Hematopoietic multipotent progenitor cell (in vitro differentiated cells): ENCODE results near the gene NUCB2. TPM values are rescaled to one million over a fixed set of nuclear protein-coding genes. Genes with fewer than 3 reads are reported as not detected.

Experiments
- DNase-seq, 3 donors: peaks; one replicate each; pipeline ENCODE4 v3.0.0-alpha.2; 2011 to 2015; ENCODE audit warnings: low read depth in 2 of 3, low spot score in 2 of 3
- total RNA-seq: library from RNA; depleted of rRNA; stranded (reverse); fragments of >200 nt; gene quantifications from one replicate; pipeline ENCODE4 v1.2.3, GENCODE V29; 2012

NUCB2 gene
- total RNA-seq, 1 donor, result 93.7 TPM

DNA sequence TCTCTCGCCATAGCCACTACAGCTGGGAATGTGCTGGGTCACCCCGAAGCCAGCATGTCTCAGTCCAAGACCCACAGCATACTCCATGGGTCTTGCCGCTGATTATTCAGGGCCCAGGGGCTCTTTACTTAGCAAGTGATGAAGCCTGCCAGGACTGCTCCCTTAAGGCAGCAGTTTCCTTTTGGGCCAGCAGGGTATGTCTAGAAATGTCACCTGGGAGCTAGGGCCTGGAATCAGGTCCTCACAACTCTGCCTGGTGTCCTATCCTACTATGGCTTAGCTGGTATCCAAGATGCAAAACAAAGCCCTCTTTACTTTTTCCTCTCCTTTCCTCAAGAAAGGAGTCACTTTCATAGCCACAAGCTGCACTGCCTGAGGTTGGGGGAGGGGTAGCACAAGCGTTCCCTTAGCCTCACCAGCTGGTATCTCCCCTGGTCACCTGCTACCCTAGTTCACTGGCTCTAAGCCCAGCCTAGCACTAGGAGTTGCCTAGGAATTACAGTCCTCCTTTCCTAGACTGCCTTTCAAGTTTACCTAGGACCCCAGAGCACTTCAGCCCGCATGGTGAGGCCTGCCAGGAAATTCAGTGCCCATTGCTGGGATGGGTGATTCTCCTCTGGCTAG, 52.4 kb downstream of the NUCB2 start:
- DNase-seq, result no peak

DNA sequence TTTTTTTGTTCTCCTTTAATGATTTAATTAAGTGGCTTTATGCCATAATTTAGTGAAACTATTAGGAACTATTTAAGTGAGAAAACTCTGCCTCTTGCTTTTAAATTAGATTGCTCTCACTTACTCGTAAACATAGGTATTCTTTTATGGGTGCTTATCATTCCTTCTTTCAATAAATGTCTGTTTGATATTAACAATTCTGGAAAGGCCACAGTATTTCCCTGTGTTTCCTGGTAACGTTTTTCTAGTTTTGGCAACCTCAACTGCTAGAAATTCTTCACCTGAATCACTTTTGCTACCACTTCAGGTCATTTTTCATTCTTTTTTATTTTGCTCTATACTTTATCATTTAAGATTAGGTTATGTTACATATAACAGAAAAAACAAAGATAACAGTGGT, 55.1 kb downstream of the NUCB2 start:
- no peak for DNase-seq

DNA sequence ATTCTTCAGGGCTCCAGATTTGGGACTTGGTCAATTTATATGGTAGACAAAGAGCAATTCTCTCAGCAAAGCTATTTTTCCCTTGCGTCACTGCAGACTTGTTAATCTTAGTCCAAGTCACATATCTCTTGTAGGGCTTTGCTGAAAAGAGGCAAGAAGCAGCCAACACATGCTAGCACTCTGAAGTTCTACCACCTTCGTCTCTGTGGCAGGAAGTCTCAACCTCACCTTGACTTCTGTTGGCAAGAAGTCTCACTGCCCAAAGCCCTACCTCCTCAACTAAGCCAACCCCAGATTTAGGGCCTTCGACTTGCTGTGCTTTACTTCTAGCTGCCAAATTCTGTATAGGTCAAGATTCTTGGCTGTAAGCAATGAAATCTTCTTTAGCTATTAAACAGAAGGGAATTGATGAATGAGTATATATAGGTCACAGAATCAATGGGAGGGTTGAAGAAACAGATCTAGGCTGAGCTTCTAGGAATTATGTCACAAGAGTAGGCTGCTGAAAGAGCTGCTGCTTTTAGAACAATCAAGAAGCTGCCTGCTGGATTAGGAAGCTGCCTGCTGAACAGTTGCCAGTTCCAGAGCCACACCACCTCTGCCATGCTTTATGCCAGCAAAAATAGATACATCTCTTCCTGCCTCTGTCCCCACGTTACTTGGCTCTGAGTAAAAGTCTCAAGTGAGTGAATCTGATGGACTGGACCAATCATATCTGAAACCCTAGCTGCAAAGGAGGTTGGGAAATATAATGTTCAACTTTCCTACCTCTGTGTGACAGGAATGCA, 57.5 kb downstream of the NUCB2 start:
- no peak for DNase-seq

DNA sequence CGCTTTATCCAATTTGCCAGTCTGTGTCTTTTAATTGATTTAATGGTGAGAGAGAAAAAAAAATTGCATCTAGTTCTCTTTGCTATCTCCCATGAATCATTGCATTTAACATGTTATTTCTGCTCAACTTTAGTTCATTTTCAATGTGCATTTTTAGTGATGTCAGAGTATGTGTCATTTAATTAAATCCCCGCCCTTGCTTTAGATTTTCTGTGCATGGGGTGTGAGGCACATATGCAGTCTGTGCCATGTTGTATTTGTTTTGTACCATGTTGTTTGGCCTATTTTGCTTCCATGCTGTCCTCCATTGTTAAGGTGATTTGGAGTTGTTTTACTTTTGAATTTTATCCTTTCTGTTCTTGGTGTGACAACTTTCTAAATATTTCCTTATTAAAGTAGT, 66.7 kb downstream of the NUCB2 start:
- DNase-seq, result no peak

DNA sequence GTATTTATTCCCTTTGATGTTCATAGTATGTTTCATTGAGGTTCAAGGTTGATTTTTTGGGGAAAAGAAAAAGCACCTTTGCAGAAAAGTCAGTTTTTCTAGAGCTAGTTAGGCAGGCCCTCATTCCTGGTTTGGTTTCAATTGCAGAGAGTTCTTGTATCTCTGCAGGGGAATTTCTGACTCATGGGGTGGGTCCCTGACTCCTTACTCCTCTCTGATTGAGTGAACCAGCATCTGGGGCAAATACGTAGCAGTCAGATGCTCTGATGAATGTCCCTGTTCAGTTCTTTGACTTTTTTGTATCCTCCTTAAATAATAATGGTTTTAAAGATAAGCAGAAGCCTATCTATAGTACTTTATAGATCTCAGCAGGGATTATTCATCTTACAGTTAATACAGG, 67.4 kb downstream of the NUCB2 start:
- DNase-seq, result no peak

DNA sequence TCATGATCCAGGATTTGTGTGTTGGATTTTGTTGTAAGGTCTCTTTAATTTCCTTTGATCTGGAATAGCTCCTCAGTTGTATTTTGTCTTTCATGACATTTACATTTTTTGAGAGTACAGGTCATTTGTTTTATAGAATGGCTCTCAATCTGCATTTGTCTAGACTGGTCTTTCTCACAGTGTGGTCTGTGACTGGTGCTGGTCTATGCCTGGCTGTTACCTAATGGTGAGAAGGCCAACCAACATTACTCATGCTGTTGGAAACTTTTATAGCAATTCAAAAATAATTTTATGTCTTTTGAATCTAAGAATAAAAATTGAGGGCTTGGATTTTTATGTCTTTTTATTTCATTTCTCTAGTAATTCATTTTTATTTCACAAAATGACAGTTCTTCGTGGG, 71.1 kb downstream of the NUCB2 start:
- no peak for DNase-seq

DNA sequence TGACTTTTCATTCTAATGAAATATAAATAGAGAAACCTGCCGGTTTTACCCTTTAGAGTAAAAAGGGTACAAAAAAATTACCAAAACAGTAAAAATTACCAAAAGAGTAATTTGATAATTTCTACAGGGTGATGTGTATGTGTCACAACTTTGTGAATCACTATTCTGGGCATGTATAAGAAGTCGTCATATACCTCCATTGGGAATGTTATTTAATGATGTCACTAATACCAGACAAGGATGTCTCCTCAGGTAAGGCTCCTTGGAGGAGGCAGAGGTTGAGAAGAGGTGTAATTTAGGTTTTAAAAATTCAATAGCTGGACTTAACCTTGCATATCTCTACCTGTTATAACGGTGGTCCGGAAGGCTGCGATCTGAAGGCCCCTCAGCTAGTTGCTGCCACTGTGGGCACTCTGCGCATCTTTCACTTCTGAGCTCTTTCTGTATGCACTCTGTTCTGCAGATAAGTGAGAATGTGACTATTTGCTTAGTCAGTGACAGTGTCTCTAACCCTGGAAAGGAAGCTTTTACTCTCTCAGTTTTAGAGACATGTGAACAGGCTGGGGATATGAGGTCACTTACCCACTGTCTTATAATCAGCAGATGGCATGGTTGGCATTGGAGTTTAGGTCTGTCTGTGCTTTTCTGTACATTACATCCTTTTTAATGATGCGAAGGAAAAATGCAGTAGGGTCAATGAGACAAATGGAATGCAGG, 74.1 kb downstream of the NUCB2 start:
- DNase-seq, result no peak

DNA sequence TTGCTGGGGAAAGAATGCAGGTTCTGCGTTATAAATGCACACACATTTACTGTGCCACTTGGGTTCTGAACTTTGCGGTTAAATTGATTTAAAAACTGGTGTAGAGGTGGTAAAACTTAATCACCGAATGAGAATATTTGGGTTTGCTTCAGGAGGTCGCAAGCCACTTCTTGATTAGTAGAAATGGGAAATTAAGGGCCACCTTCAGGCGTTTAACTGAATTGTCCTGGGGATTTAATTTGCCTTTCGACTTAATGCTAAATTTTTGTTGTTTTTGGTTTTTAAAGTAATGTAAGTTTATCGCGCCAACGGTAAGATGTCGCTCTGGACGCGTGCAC, 74.6 kb downstream of the NUCB2 start:
- DNase-seq, result no peak

DNA sequence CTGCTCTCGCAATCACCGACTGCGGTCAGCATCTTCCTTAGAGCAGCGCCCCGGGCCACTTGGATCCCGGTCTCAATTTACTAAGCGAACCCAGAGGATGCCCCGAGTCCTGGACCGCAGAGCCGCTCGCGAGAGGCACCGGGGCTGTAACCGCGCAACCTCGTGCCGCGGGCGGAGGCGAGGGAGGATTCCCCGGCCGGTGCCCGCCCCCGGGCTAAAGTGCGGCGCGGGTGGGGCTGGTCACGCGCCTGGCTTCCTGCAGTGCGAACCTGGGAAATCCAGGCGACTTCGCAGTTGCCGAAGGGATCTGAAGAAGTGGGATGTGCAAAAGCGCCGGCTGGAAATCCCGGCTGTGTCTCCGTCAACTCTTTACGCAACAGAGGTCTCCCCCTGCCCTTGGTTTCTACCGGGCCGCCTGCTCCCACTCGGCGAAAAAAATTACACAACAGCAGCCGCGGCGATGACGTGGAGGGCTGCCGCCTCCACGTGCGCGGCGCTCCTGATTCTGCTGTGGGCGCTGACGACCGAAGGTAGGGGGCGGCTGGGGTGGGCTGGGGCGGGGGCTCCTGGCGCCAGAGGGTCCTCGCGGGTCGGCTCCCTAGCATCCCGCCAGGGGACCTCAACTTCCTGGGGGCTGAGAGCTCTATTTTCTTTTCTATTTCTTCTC, 75.1 kb downstream of the NUCB2 start, which contains the start of gene NCR3LG1:
NCR3LG1 (plus strand) TSS at position 291 of the 667 bp plus-strand sequence; CDS start at position 461, 170 bp downstream.
- DNase-seq, result peak; percentile 55 to 78 (median 77)

DNA sequence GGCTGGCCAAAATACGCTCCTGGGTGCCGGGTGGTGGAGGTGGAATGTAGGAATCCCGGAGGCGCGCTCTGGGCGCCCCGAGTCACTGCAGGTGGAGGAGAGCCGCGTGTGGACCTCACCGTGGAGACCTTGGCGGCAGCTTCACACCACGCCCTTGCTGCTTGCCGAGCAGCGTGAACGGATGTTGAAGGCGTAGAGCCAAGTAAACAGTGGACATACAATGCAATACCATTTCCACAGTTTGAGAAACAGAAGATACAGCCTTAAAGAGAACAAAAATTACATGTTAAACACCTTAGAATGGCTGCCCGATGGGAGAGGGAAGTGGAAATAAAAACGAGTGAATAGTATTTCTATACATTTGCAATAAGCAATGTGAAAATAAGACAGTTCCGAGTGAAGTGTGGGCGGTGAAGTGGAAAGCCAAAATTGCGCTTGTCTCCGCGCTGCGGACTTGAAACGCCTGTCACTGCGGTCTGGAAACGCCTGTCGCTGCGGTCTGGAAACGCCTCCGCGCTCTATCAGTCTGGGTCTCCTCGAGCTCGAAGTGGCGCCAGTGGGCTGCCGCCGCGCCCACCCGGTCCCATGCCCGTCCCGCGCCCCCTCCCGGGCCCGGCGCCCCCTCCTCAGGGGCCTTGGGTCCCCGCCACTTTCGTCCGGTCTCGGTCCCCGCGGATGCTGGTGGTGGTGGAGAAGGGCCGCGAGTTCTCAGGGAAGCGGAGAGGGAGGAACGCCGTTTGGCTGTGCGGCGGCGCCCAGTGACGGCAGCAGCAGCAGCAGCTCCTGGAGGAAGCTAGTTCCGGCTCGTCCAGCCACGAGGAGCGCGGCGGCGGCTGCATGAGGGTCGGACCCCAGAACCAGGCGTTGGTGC, 76.6 kb downstream of the NUCB2 start:
- DNase-seq, result peak; percentile 21 to 63 (median 36)

DNA sequence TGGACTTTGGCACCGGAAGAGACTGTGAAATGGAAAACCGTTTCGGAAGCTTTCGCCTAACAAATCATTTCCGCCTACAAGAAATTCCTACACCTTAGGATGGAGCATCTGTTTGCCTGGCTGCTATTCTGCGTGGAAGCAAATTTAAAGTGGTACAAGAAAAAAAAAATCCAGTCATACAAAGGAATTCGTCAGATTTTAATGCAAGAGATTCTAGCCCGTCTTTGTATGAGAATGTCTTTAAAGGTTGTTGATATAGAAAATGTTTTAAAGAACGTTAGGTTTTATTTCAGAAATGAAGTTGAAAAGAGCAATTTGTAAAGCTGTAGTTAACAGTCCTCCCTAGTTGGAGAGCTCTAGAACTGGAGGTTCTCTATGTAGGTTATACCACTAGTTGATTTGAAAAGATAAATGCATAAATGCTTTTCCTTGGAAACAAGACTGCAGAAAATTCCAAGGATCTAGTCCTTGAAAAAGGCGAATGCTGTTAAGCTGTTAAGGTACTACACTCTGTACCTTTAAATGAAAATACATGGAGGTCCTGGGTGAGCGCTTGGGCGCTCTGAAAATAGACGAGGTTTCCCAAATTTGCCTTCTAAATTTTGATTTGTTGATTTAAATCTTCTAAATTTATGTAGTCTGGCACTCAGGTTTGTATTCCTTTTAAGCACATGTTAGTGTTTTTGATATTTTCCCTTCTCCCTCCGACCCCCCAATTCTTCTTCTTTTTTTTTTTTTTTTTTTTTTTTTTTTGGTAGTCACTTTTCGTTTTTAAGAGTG, 77.5 kb downstream of the NUCB2 start:
- DNase-seq, result peak in 1 of 3 donors; percentile 5

DNA sequence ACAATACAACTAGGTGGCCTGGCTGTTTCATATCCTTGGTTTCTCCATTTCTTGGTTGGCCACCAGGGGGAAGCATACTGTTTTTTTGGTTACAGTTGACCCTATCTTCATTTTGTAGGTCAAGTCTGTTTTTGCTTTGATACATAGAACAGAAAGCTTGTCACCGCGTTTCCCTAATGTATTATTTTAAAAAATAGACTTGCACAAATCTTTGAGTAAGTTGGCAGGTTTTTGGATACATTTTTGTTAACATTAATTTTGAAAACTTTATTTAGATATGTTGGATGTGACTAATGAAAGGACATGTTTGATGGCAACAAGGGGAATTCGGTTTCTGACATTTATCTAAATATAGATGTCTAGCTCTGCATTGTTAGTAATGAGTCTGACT, 78.1 kb downstream of the NUCB2 start:
- peak; percentile 26 to 83 (median 75) for DNase-seq

DNA sequence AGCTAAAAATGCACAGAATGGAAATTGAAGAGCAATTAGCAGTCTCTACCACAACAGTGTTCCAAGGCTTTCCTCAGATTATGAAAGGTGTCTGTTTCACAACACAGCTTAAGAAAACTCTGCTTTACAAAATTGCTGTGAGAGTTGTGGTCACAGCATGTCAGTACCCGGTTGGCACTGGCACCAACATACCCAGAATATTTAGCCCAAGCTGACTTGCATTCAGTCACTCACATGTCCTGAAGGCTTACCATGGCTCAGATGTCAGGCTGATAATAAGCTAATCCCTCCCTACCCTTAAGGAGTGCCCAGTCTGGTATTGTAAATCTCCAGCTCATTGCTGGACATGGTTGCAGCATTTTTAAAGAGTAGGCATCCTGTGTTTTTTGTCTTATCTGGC, 90.0 kb downstream of the NUCB2 start:
- no peak for DNase-seq

DNA sequence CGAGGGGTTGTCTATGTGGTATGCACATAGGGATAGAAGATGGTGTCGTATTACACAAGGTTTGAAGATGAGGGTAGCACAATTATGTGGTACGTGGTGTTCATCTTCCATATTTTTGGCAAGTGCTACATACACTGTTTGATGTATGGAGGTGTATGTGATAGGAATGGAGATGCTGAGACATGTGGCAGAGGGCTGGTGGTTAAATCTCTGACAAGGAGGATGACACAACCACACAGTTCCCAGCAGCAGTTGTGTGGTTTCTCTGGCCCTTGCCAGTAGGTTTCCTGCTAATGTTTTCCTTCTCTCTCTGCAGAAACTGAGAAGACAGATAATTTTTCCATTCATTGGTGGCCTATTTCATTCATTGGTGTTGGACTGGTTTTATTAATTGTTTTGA, 92.0 kb downstream of the NUCB2 start:
- DNase-seq, result no peak

DNA sequence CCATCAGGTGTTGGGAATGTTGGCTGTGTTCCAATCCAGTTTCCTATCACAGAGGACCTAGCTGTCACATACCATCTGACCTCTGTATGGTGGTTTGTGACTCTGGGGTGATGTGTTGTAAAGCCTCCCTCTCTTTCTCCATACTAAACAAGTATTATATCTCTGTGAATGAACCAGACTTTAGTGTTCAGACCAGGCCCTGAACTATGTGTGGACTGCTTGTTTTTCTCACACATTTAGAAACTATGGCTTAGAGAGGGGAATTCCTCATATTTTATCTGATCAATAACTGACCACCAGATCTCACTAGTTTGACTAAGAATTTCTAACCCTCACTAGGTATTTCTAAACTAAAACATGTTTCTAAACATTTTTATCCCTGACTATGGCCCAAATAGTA, 92.6 kb downstream of the NUCB2 start:
- no peak for DNase-seq

DNA sequence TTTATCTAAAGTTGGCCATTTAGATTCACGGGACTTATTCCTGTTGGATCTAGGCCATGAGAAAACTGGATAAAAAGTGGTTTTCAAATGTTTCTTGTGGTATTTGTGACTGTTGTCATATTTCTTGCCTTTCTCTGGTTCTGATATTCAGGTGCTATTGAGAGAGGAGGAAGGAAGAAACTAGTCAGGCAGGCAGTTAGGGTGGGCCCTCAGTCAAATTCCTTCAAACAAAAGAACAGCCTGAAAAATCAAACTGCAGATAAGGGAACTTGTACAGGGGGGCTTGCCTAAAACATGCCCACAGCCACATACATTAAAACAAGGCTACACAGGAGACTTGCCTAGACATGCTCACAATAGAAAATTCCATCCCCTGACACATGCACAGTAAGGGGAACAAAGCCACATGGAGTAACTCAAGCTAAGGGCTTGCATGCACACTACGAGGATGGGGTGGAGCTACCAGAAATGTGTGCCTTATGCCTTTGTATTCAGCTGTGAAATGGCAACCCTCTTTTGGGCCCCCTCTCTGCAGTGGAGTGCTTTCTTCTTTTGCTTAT, 93.2 kb downstream of the NUCB2 start:
- DNase-seq, result no peak

DNA sequence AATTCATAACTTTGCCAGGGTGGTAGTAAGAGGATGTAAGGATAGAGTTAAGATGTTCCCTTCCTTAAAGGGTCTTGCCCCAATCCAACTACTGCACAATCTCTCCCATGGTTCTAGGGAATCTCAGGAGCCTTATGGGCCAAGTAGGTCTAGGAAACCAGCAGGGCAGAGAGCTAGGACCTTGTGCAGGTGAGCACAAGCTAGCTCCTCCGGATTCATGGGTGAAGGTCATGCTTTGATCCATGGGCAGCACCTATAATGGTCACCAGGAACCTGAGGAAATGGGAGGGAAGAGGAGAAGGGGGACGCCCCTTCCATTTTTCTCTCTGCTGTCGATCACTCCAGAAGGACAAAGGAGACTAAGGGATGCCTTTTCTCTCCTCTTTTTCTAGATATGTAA, 95.1 kb downstream of the NUCB2 start:
- DNase-seq, result peak in 1 of 3 donors; percentile 43

DNA sequence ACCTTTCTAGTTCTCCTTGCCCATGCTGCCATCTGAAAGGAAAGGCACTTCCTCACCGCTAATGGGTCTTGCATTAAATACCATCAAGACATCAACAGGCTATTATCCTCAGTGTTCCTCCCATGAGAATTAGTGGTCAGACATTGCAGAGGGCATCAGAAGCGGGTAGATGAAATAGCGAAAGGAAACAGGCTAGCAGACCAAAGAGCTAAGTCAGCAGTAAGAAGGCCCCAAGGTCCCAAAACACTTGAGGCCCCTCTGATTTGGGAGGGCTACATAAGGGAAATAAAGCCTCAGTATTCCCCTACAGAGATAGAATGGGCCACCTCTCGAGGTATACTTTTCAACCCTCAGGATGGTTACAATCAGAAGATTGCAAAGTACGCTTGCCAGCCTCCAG, 99.0 kb downstream of the NUCB2 start:
- no peak for DNase-seq

DNA sequence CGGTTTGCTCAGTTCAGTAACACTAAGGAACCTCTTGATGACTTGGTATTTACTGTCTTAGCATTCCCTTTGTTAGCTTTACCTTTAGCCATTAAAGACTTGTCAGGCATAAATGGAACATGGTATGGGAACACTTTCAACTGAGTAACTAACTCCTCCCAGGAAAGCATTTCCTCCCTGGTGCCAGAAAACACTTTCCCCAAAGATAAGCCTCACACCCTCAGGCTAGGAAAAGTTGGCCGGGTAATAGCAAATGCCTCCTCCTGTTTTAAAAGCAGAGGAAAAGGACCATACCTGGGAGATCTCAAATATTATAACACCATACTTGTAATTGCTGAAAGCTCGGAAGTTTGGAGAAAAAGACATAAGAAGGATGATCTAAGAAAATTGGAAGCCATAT, 100.0 kb downstream of the NUCB2 start:
- DNase-seq, result no peak
